B cell (primary cell): ENCODE measurements around the gene MAP4K4. TPM values are rescaled to one million over a fixed set of nuclear protein-coding genes. Genes with fewer than 3 reads are reported as not detected.
A peak's percentile ranks its signal among the peaks of the same experiment; 100 is the strongest.

Source experiments
- ATAC-seq: fragments of 200-7000 bp; cut with Tn5 transposase; one replicate; pipeline ENCODE4 v1.10.0; 2021; ENCODE audit warnings: low read depth, mild to moderate bottlenecking, moderate number of reproducible peaks, moderate library complexity
- CTCF ChIA-PET: fragments of 350-600 bp; sonication (Branson Sonifier 250); formaldehyde crosslinking; loops from one replicate; lab custom pipeline; 2021; ENCODE audit warnings: antibody characterized with exemption, inconsistent platforms; lab: Charles Lee
- POLR2A ChIA-PET: fragments of 350-600 bp; sonication (Branson Sonifier 250); formaldehyde crosslinking; loops from one replicate; lab custom pipeline; 2021; ENCODE audit warnings: antibody characterized with exemption; lab: Charles Lee
- DNase-seq: peaks from one replicate; pipeline ENCODE4 v3.0.0; 2013
- H2AFZ ChIP-seq: 2 replicates; pipeline ENCODE4 v1.6.1; 2012; ENCODE audit warnings: mild to moderate bottlenecking, low read depth, low read length; ENCODE audit not compliant: insufficient read depth, poor library complexity, severe bottlenecking
- H3K27ac ChIP-seq, 2 donors: 1 replicate in 1 of 2; 2 replicates in 1 of 2; pipeline ENCODE4 v1.5.1; 2012 to 2013; ENCODE audit warnings: low read length in 2 of 2, mild to moderate bottlenecking in 2 of 2, moderate library complexity in 1 of 2
- H3K27me3 ChIP-seq, 4 experiments: fragments of 200-600 bp in 1 of 4; sonication (generic) in 1 of 4; replicated peaks in 1 of 4; 1 replicate in 2 of 4; 2 replicates in 2 of 4; pipeline versions ENCODE4 v1.6.1 to v1.7.0; 2013 to 2016; ENCODE audit warnings: low read length in 3 of 4, mild to moderate bottlenecking in 2 of 4, mixed read lengths in 1 of 4, moderate library complexity in 1 of 4; ENCODE audit not compliant: insufficient read depth in 4 of 4, control insufficient read depth in 3 of 4; ENCODE audit errors: control extremely low read depth in 1 of 4
- H3K36me3 ChIP-seq, 2 experiments: replicated peaks in 1 of 2; 1 replicate in 1 of 2; 2 replicates in 1 of 2; pipeline versions ENCODE4 v1.6.1 to v1.7.1; 2013; ENCODE audit warnings: low read length in 1 of 2; ENCODE audit not compliant: insufficient read depth in 2 of 2, control insufficient read depth in 1 of 2; ENCODE audit errors: control extremely low read depth in 1 of 2, extremely low read depth in 1 of 2
- H3K4me1 ChIP-seq, 2 donors: fragments of 200-600 bp in 1 of 2; sonication (generic) in 1 of 2; 1 replicate in 1 of 2; 2 replicates in 1 of 2; pipeline versions ENCODE4 v1.5.1 to v1.6.1; 2013 to 2017; ENCODE audit warnings: low read length in 2 of 2; ENCODE audit not compliant: control insufficient read depth in 2 of 2, insufficient read depth in 2 of 2
- H3K4me2 ChIP-seq: replicated peaks from 2 replicates; pipeline ENCODE3; 2012; ENCODE audit warnings: mild to moderate bottlenecking, low read depth, low read length; ENCODE audit not compliant: poor library complexity, severe bottlenecking
- H3K4me3 ChIP-seq, 5 experiments: fragments of 200-600 bp in 1 of 5; sonication (generic) in 1 of 5; 1 replicate in 3 of 5; 2 replicates in 2 of 5; pipeline versions ENCODE4 v1.5.1 to v1.7.0; 2011 to 2016; ENCODE audit warnings: low read length in 4 of 5, mild to moderate bottlenecking in 4 of 5, low read depth in 2 of 5, control low read depth in 1 of 5, moderate library complexity in 1 of 5; ENCODE audit not compliant: insufficient read depth in 1 of 5; ENCODE audit errors: control extremely low read depth in 1 of 5, extremely low read depth in 1 of 5
- H3K79me2 ChIP-seq: fragments of 200-600 bp; sonication (generic); one replicate; pipeline ENCODE4 v1.6.0; 2016; ENCODE audit warnings: low read length; ENCODE audit not compliant: control insufficient read depth, insufficient read depth
- H3K9ac ChIP-seq: fragments of 200-600 bp; sonication (generic); 2 replicates; pipeline ENCODE4 v1.6.1; 2017; ENCODE audit warnings: mild to moderate bottlenecking, low read length, moderate library complexity
- H3K9me3 ChIP-seq, 3 donors: one replicate each; pipeline versions ENCODE4 v1.6.1 to v1.7.1; 2013; ENCODE audit warnings: low read length in 2 of 3; ENCODE audit not compliant: control insufficient read depth in 2 of 3, insufficient read depth in 1 of 3; ENCODE audit errors: control extremely low read depth in 1 of 3
- H4K20me1 ChIP-seq: 2 replicates; pipeline ENCODE4 v1.6.0; 2012; ENCODE audit warnings: mild to moderate bottlenecking, low read length; ENCODE audit not compliant: insufficient read depth, control insufficient read depth, poor library complexity, severe bottlenecking
- H3K27ac Mint-ChIP-seq: one replicate; pipeline ENCODE4 v1.8.0; 2021; ENCODE audit warnings: mixed read lengths
- H3K27me3 Mint-ChIP-seq: one replicate; pipeline ENCODE4 v1.8.0; 2021; ENCODE audit warnings: mixed read lengths
- H3K4me1 Mint-ChIP-seq: one replicate; pipeline ENCODE4 v1.8.0; 2021; ENCODE audit warnings: mixed read lengths
- H3K4me3 Mint-ChIP-seq: one replicate; pipeline ENCODE4 v1.8.0; 2021; ENCODE audit warnings: mixed read lengths
- H3K9me3 Mint-ChIP-seq: one replicate; pipeline ENCODE4 v1.8.0; 2022; ENCODE audit warnings: mixed read lengths; ENCODE audit not compliant: insufficient read depth
- CTCF ChIP-seq: fragments of 200-600 bp; IDR thresholded peaks from one replicate; pipeline ENCODE4 v1.8.0; 2022; ENCODE audit warnings: antibody characterized with exemption, mild to moderate bottlenecking
- EZH2 ChIP-seq: IDR thresholded peaks from 2 replicates; pipeline ENCODE4 v1.6.1; 2012; ENCODE audit warnings: borderline replicate concordance, low read depth, mild to moderate bottlenecking, moderate library complexity, low read length; ENCODE audit not compliant: insufficient read depth, poor library complexity, severe bottlenecking
- WGBS: methylation state at CpG from one replicate; pipeline ENCODE4 v1.1.5; 2013; ENCODE audit warnings: missing lambda C conversion rate; ENCODE audit not compliant: insufficient coverage; 5-methylcytosine and 5-hydroxymethylcytosine counted together
- intact Hi-C: fragments of 100-400 bp; cut with micrococcal nuclease; formaldehyde crosslinking; loops from one replicate; pipeline ENCODE4 v1.10.0; 2022
- polyA plus RNA-seq: library from polyadenylated mRNA; depleted of rRNA; stranded (reverse); fragments of >200 nt; gene quantifications from 2 replicates; pipeline ENCODE4 v1.2.3, GENCODE V29; 2012
- total RNA-seq, 2 donors: library from RNA; stranded (reverse); fragments of 120-200 nt in 1 of 2; gene quantifications; 1 replicate in 1 of 2; 2 replicates in 1 of 2; pipeline versions ENCODE4 v1.2.3 to v1.2.4, GENCODE V29; 2013 to 2022

Gene MAP4K4
- total and polyA plus RNA-seq, 2 donors (not counting 1 experiment from before 2014, with no cell fraction given), result 54.8 to 280 TPM

GRCh38 chr2:101717071-101717845 lies 19.8 kb downstream of the MAP4K4 start:
- 25% methylated on average over 2 of the region's 9 CpGs for WGBS
- intact Hi-C loops, result loop anchor here (1.0 to 10.0 kb wide), 6 partner anchors 19 to 410 kb away; partner anchors contain the start of gene RNF149
- Mint-ChIP-seq H3K9me3 (no peaks in the 10 kb centered on the region), H3K4me1 (peaks cover 83% of the 10 kb centered on the region), H3K4me3 (peak overlapping the region; percentile 83), H3K27me3 (no peaks in the 10 kb centered on the region), H3K27ac (peak overlapping the region; percentile 96)
- peak overlapping the region; percentile 40 for H3K9ac ChIP-seq
- H3K4me3 ChIP-seq, result peak overlapping the region in 4 of 5 experiments; percentile 5 to 52 (median 19)
- no peaks in the 10 kb centered on the region for H3K27me3 ChIP-seq
- TF ChIP-seq CTCF, result no peak
- no peak for TF ChIP-seq EZH2
- H2AFZ ChIP-seq, result peak overlapping the region; percentile 17
- H4K20me1 ChIP-seq, result no peaks in the 10 kb centered on the region
- ATAC-seq, result peak; percentile 85
- H3K4me1 ChIP-seq, result peaks cover 92 to 93% of the 10 kb centered on the region in 2 donors
- no peaks in the 10 kb centered on the region for H3K36me3 ChIP-seq
- H3K27ac ChIP-seq, result peak overlapping the region; percentile 94 to 99
- peak; percentile 93 for DNase-seq
- peaks cover 86% of the 10 kb centered on the region for H3K79me2 ChIP-seq
- POLR2A ChIA-PET, result interaction anchor here (0.7 to 2.3 kb wide), 8 partner anchors 14 to 463 kb away, joined by 3 to 7 read pairs (median 5); no protein-coding TSS in a partner anchor
- CTCF ChIA-PET, result interaction anchor here (0.6 to 2.7 kb wide), 18 partner anchors 9 to 375 kb away, joined by 3 to 12 read pairs (median 4); partner anchors contain the start of gene MAP4K4
- peak overlapping the region; percentile 72 for H3K4me2 ChIP-seq
- H3K9me3 ChIP-seq, result no peaks in the 10 kb centered on the region

- ChIA-PET POLR2A (interaction anchor here (0.6 to 1.3 kb wide), 2 partner anchors 13 to 15 kb away, joined by 3 to 4 read pairs; no protein-coding TSS in a partner anchor), CTCF (interaction anchor here (0.5 to 2.7 kb wide), 8 partner anchors 14 to 300 kb away, joined by 3 to 12 read pairs (median 6); partner anchors contain the start of gene MAP4K4)
- TF ChIP-seq CTCF (no peak), EZH2 (no peak)
- peaks cover 87% of the 10 kb centered on the region for H3K4me1 Mint-ChIP-seq
- H2AFZ ChIP-seq, result peak overlapping the region; percentile 0
- H3K27me3 ChIP-seq, result no peaks in the 10 kb centered on the region
- intact Hi-C loops, result loop anchor here (5.0 to 10.0 kb wide), 3 partner anchors 66 to 411 kb away; partner anchors contain the start of gene RNF149
- H3K4me2 ChIP-seq, result peak overlapping the region; percentile 72
- H3K4me1 ChIP-seq, result peaks cover 92 to 93% of the 10 kb centered on the region in 2 donors
- H3K27ac ChIP-seq, result peak overlapping the region; percentile 94 to 99
- no peaks in the 10 kb centered on the region for H3K9me3 Mint-ChIP-seq
- peaks cover 0 to 3% (median 0%) of the 10 kb centered on the region in 3 donors for H3K9me3 ChIP-seq
- no peaks in the 10 kb centered on the region for H4K20me1 ChIP-seq
- WGBS, result no CpG with 5 or more reads among the region's 1 CpG
- H3K27ac Mint-ChIP-seq, result peak overlapping the region; percentile 96
- no peaks in the 10 kb centered on the region for H3K27me3 Mint-ChIP-seq
- H3K4me3 ChIP-seq, result peak overlapping the region in 1 of 5 experiments; percentile 38
- no peaks in the 10 kb centered on the region for H3K36me3 ChIP-seq
- no peak for ATAC-seq
- H3K79me2 ChIP-seq, result peaks cover 86% of the 10 kb centered on the region
- DNase-seq, result no peak
- H3K4me3 Mint-ChIP-seq, result peak overlapping the region; percentile 59
- peak overlapping the region; percentile 38 for H3K9ac ChIP-seq
Observed at GRCh38 chr2:101718479-101718878, 21.0 kb downstream of the MAP4K4 start.
